Esophagus squamous epithelium (tissue), 5 donors: ENCODE data around the gene AFP. TPM values are rescaled to one million over a fixed set of nuclear protein-coding genes. Genes with fewer than 3 reads are reported as not detected.
A peak's percentile ranks its signal among the peaks of the same experiment; 100 is the strongest.

Experiments used
- DNase-seq: peaks from one replicate; lab custom pipeline; 2025; lab: John Stamatoyannopoulos, UW
- H3K27ac ChIP-seq, 4 donors: fragments of 200-600 bp; sonication (generic); one replicate each; pipeline ENCODE4 v1.5.1; 2016 to 2019; ENCODE audit warnings: mild to moderate bottlenecking in 1 of 4
- H3K27me3 ChIP-seq, 4 donors: fragments of 200-600 bp; sonication (generic); 1 replicate in 3 of 4; 2 replicates in 1 of 4; pipeline versions ENCODE4 v1.5.1 to v1.6.0; 2017 to 2021; ENCODE audit warnings: antibody characterized with exemption in 1 of 4
- H3K36me3 ChIP-seq, 3 donors: fragments of 200-600 bp; sonication (generic); one replicate each; pipeline ENCODE4 v1.5.1; 2016 to 2019
- H3K4me1 ChIP-seq, 3 donors: fragments of 200-600 bp; sonication (generic); one replicate each; pipeline ENCODE4 v1.5.1; 2017 to 2019
- H3K4me3 ChIP-seq, 4 donors: fragments of 200-600 bp; sonication (generic); 1 replicate in 3 of 4; 2 replicates in 1 of 4; pipeline ENCODE4 v1.5.1; 2016 to 2019; ENCODE audit warnings: mild to moderate bottlenecking in 2 of 4, moderate library complexity in 1 of 4
- H3K9me3 ChIP-seq, 3 donors: fragments of 200-600 bp; sonication (generic); one replicate each; pipeline ENCODE4 v1.5.1; 2016 to 2019
- POLR2A ChIP-seq, 4 donors: fragments of 450-650 bp; IDR thresholded peaks; one replicate each; pipeline ENCODE4 v1.6.1; 2017; ENCODE audit warnings: antibody characterized with exemption in 4 of 4, mild to moderate bottlenecking in 4 of 4, moderate library complexity in 3 of 4
- WGBS, 2 donors: methylation state at CpG; one replicate each; pipeline ENCODE4 v1.1.5; 2018; 5-methylcytosine and 5-hydroxymethylcytosine counted together
- intact Hi-C: fragments of 100-400 bp; cut with DNase I; formaldehyde crosslinking; loops from one replicate; pipeline ENCODE4 v1.15.0; 2022
- total RNA-seq, 4 donors: library from RNA; depleted of rRNA; stranded (reverse); fragments of >200 nt; gene quantifications; one replicate each; pipeline ENCODE4 v1.1.0, GENCODE V29; 2016
- TF ChIP-seq, protein P1 (sequence below), 6 experiments: fragments of 450-650 bp in 4 of 6; fragments of 200-600 bp in 2 of 6; sonication (generic) in 2 of 6; IDR thresholded peaks; one replicate each; pipeline ENCODE4 v1.5.1; 2016 to 2019; ENCODE audit warnings: antibody characterized with exemption in 6 of 6, mild to moderate bottlenecking in 4 of 6, moderate library complexity in 4 of 6
- donor health status: DM: yes; HTN: yes; CAD: no.

The AFP gene
- total RNA-seq, 4 donors from 2014 or later, result not detected

DNA sequence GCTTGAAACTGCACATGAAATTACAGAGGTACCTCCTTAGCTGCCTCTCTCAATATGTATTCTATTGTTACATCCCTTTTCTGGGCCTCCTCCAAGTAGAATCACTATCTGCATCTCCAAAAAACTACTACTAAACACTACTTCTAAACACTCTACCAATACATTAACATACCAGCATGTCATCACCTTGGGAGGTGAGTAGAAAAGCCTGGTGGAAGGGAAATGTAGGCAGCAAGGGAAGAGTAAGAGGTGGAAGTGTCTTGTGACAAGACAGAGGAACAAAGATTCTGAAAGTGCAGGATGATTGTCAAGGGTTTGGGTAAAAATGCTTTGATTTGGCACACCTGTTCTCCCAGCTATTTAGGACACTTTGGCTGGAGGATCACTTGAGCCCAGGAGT, 49.1 kb downstream of the AFP start:
- H3K9me3 ChIP-seq, result no peaks in the 10 kb centered on the region
- intact Hi-C loops, result no loop called here
- DNase-seq, result no peak
- no peaks in the 10 kb centered on the region for H3K4me1 ChIP-seq
- no peaks in the 10 kb centered on the region for H3K27me3 ChIP-seq
- H3K27ac ChIP-seq, result no peak overlapping the region
- H3K36me3 ChIP-seq, result no peaks in the 10 kb centered on the region
- TF ChIP-seq, protein P1, sequence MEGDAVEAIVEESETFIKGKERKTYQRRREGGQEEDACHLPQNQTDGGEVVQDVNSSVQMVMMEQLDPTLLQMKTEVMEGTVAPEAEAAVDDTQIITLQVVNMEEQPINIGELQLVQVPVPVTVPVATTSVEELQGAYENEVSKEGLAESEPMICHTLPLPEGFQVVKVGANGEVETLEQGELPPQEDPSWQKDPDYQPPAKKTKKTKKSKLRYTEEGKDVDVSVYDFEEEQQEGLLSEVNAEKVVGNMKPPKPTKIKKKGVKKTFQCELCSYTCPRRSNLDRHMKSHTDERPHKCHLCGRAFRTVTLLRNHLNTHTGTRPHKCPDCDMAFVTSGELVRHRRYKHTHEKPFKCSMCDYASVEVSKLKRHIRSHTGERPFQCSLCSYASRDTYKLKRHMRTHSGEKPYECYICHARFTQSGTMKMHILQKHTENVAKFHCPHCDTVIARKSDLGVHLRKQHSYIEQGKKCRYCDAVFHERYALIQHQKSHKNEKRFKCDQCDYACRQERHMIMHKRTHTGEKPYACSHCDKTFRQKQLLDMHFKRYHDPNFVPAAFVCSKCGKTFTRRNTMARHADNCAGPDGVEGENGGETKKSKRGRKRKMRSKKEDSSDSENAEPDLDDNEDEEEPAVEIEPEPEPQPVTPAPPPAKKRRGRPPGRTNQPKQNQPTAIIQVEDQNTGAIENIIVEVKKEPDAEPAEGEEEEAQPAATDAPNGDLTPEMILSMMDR (IDR thresholded peaks at IDR 0.05), result no peak
- TF ChIP-seq POLR2A (IDR thresholded peaks at IDR 0.05), result no peak
- H3K4me3 ChIP-seq, result no peak overlapping the region

DNA sequence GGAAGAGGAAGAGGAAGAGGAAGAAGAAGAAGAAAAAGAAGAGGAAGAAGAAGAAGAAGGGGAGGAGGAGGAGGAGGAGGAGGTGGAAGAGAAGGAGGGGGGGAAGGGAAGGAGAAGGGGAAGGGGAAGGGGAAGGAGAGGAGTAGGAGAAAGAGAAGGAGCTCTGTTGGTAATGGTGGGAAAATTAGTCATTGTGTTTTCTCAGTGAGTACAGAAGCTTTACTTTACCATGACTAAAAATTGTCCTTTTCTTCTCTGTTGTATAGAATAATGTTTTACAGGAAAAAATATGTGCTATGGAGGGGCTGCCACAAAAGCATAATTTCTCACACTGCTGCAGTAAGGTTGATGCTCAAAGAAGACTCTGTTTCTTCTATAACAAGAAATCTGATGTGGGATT, 49.6 kb downstream of the AFP start:
- no peak for DNase-seq
- no peak for TF ChIP-seq POLR2A (IDR thresholded peaks at IDR 0.05)
- TF ChIP-seq, protein P1 (IDR thresholded peaks at IDR 0.05), result no peak
- Histone ChIP-seq H3K4me3 (no peak overlapping the region), H3K36me3 (no peaks in the 10 kb centered on the region), H3K4me1 (no peaks in the 10 kb centered on the region), H3K27ac (no peak overlapping the region), H3K27me3 (no peaks in the 10 kb centered on the region), H3K9me3 (no peaks in the 10 kb centered on the region)
- intact Hi-C loops, result no loop called here

DNA sequence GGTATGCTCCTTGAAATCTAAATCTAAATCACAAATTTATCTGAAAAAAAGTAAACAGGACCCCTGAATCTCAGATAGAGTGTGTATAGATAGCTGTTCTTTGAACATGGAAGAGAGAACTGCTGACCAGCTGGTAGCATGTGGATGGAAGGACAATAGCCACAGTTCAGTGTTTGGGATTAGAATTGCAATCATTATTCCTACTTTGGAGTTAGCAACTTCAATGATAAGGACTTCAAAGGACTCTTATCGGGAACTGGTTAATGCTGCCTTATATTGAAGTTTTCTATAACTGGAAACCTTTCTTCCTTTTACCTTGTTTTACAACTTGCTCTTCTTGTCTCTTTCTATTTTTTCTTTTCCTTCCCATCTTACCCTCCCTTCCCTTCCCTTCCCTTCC, 50.5 kb downstream of the AFP start:
- Histone ChIP-seq H3K27ac (no peak overlapping the region), H3K4me3 (no peak overlapping the region), H3K9me3 (no peaks in the 10 kb centered on the region), H3K36me3 (no peaks in the 10 kb centered on the region), H3K4me1 (no peaks in the 10 kb centered on the region), H3K27me3 (no peaks in the 10 kb centered on the region)
- intact Hi-C loops, result no loop called here
- DNase-seq, result no peak
- no peak for TF ChIP-seq POLR2A (IDR thresholded peaks at IDR 0.05)
- TF ChIP-seq, protein P1 (IDR thresholded peaks at IDR 0.05), result no peak
- 56 to 75% methylated on average over 1 of the region's 1 CpG for WGBS, 2 donors

DNA sequence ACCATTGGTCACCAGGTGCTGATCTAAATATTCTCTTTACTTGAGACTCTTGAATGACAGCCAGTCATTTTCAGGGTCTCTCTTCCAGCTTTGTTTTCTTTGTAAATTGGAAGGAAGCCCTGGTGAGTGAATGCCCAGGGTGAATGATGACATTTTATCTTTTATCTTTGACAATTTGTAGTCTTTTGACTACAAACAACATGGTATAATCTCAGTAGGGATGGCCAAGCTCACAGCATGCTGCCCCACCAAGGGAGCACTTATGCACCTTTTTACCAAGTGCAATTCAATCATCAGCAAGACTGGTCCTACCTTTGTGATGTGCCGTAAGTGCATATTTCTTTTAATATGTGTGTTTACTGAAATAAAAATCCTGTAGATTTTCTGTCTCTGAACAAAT, 51.2 kb downstream of the AFP start:
- H3K27me3 ChIP-seq, result no peaks in the 10 kb centered on the region
- intact Hi-C loops, result no loop called here
- no peak for TF ChIP-seq POLR2A (IDR thresholded peaks at IDR 0.05)
- TF ChIP-seq, protein P1 (IDR thresholded peaks at IDR 0.05), result no peak

DNA sequence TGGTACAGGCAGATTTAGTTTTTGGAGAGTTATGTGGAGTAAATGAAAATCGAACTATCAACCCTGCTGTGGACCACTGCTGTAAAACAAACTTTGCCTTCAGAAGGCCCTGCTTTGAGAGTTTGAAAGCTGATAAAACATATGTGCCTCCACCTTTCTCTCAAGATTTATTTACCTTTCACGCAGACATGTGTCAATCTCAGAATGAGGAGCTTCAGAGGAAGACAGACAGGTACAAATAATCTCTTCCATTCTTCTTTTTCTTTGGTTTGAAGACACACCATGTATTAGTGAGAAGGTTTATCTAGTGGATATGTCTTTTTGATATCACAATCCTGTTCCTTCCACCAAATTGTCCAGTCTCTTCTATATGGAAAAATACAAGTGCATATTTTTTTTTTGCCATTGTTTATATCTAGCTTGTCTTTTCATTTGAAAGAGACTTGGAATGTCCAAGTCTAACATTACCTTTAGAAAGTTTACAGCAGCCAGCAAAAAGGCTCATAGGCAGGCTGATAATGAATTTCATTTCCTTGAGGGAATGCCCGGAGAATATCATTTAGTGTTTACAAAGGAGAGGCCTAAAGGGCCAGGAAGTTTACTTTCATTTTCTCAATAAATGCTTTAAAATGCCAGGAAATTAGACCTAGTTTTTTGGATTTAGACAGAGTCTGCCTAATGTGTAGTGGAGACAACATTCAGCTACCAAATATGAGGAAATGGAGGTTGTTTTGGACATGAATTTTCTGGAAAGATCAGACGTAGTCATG, 64.2 kb downstream of the AFP start:
- H3K4me1 ChIP-seq, result peaks cover 0 to 5% (median 3%) of the 10 kb centered on the region in 3 donors
- WGBS, 2 donors, result 53 to 57% methylated on average over 4 of the region's 4 CpGs
- no peak overlapping the region for H3K27ac ChIP-seq
- TF ChIP-seq, protein P1 (IDR thresholded peaks at IDR 0.05), result no peak
- DNase-seq, result no peak
- H3K4me3 ChIP-seq, result peak overlapping the region in 1 of 4 donors; percentile 33
- intact Hi-C loops, result no loop called here
- no peaks in the 10 kb centered on the region for H3K27me3 ChIP-seq
- H3K9me3 ChIP-seq, result no peaks in the 10 kb centered on the region
- H3K36me3 ChIP-seq, result no peaks in the 10 kb centered on the region

More for the DNA sequence above, 51.2 kb downstream of the AFP start:
- Histone ChIP-seq H3K4me1 (no peaks in the 10 kb centered on the region), H3K27ac (no peak overlapping the region), H3K36me3 (no peaks in the 10 kb centered on the region), H3K4me3 (no peak overlapping the region), H3K9me3 (no peaks in the 10 kb centered on the region)
- DNase-seq, result no peak
- 78 to 100% methylated on average over 1 of the region's 1 CpG for WGBS, 2 donors
